ENCODE results near the gene COX11.
A peak's percentile ranks its signal among the peaks of the same experiment; 100 is the strongest.

DNA sequence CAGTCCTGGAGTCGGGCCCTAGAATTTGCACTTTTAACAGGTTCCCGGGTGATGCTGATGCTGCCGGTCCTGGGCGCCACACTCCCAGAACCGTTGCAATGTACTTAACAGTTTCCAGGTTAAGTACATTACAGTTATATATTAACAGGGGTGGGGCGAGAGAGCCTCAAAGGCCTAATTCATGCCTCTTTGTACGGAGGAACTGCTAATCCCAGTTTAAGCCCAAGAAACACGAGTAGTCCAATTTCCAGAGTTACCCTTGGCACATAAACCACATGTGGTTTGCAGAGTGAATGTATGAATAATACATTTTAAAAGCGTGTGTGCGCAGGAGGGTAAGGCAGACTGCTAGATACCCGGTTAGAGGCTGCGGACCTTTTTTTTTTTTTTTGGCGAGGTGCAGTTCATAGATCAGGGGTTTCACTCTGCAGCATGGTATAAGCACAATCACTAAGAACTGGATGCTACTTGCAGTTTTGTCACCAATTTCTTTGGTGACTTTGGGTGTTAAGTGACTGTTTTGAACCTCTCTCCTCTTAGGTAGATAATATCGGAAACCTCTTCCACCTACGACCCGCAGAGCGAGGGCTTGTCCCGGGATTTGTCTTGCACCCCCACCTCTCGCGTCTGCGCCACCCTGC is 713 bp downstream of the COX11 start:
- TF ChIP-seq, protein P1, sequence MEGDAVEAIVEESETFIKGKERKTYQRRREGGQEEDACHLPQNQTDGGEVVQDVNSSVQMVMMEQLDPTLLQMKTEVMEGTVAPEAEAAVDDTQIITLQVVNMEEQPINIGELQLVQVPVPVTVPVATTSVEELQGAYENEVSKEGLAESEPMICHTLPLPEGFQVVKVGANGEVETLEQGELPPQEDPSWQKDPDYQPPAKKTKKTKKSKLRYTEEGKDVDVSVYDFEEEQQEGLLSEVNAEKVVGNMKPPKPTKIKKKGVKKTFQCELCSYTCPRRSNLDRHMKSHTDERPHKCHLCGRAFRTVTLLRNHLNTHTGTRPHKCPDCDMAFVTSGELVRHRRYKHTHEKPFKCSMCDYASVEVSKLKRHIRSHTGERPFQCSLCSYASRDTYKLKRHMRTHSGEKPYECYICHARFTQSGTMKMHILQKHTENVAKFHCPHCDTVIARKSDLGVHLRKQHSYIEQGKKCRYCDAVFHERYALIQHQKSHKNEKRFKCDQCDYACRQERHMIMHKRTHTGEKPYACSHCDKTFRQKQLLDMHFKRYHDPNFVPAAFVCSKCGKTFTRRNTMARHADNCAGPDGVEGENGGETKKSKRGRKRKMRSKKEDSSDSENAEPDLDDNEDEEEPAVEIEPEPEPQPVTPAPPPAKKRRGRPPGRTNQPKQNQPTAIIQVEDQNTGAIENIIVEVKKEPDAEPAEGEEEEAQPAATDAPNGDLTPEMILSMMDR (conservative IDR thresholded peaks at IDR 0.05 in 1 of 2, IDR thresholded peaks at IDR 0.05 in 1 of 2; ENCODE audit: low read depth in 1 of 2, low read length in 2 of 2), result peak in 1 of 2 donors; percentile 50
- TF ChIP-seq EZH2 (IDR thresholded peaks at IDR 0.05; ENCODE audit: low read length, missing control alignments), result no peak

Measured in fibroblast of lung (primary cell).